GM18867 (cell line): ENCODE data around the gene CPT1B.
A peak's percentile ranks its signal among the peaks of the same experiment; 100 is the strongest.
"Not testable (repeated sequence)": the region's sequence is repeated elsewhere in the genome, so short reads cannot be mapped to it uniquely, and the experiment has no call there.

Experiments used
- ATAC-seq: cut with Tn5 transposase; IDR thresholded peaks from one replicate; pipeline ENCODE4 v1.9.1; 2021; ENCODE audit warnings: mild to moderate bottlenecking, moderate library complexity; ENCODE audit not compliant: unreplicated experiment

The CPT1B gene

GRCh38 chr22:50577987-50578775 is at the start of gene CPT1B:
Gene CPT1B, minus strand, starts transcription at chr22:50578427. Its CDS starts 512 bp downstream, at chr22:50577915.
- ATAC-seq, result no peak

- no peak for ATAC-seq
Observed at GRCh38 chr22:50626850-50627641, 48.8 kb upstream of the CPT1B start.

GRCh38 chr22:50626314-50626849 is 48.2 kb upstream of the CPT1B start:
- no peak for ATAC-seq

DNA sequence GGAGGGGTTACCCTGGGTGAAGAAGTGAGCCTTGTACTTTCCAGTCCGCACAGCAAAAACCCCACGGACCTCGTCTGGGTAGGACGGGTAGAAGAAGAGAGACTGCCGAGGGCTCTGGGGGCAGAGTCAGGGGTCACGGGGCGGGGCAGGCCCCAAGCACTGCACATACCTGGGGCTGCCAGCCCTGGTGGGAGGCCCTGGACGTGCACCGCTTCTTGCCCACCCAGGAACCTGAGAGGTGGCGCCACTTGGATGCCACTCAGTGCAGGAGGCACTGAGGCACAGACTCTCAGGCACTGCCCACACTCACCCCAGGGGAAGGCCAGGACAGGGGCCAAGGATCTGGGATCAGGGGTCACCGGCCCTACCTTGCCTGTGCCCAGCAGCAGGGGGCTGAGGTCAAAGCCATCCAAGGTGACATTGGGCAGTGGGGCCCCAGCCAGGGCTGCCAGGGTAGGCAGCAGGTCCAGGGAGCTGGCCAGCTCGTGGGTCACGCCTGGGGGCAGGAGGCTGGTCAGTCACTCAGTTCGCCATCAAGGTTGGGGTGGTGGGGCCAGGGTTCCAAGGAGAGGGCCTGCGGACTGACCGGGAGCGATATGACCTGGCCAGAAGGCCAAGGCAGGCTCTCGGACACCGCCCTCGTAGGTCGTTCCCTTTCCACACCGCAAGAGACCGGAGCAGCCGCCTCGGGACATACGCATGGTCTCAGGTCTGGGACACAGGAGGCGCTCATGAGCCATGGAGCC is 47.5 kb upstream of the CPT1B start:
- no peak for ATAC-seq

DNA sequence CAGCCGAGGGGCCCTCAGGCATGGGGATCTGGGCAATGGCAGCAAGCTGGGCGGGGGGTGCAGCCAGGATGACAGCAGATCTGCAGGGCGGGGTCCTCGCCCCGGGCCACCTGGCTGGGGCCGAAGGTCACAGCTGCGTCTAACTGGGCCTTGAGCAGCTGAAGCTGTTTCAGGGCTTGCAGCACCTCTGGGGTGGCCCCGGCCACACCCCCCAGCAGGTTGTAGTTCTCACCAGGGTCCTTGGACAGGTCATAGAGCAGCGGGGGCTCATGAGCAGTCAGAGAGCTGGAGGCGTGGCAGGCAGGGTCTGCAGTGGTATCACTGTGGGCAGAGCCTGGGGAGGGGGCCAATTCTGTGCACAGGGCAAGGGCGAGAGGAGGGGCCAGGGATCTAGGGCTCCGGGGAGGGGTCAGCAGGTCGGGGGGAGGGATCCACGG is 46.9 kb upstream of the CPT1B start:
- ATAC-seq, result no peak

DNA sequence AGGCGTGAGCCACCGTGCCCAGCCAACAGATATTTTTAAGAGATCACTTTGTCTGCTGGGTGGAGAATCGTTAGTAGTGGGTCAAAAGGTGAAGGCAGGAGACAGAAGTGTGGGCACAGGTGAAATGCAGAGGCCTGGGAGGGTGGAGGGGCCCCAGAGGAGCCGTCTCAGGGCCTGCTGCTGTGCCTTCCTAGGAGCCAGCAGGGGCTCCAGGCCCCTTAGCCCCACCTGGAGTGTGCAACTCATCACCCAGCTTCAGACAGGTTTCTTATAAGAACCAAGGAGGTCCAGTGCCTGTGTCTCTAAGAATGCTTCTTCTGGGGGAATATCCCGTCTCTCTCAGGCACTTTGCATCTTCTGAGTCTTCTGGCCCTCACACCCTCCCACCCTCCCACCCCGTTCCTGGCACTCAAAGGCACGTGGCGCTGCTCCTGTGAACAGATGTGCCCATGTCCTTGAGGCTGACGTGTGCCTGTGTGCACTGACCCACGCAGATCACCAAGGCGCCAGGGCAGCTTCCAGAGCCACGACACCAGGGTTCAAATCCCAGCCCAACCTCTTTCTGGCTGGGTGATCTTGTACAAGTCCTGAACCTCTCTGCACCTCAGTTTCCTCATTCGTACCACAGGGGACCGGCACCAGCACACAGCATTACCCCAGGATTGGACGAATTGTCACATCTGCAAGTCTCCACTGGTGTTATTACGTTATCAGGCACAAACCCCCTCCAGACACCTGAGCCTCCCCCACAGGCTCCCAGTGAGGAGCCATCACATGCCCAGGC is 46.3 kb upstream of the CPT1B start:
- no peak for ATAC-seq

GRCh38 chr22:50622723-50623327 is 44.6 kb upstream of the CPT1B start:
- no peak for ATAC-seq

DNA sequence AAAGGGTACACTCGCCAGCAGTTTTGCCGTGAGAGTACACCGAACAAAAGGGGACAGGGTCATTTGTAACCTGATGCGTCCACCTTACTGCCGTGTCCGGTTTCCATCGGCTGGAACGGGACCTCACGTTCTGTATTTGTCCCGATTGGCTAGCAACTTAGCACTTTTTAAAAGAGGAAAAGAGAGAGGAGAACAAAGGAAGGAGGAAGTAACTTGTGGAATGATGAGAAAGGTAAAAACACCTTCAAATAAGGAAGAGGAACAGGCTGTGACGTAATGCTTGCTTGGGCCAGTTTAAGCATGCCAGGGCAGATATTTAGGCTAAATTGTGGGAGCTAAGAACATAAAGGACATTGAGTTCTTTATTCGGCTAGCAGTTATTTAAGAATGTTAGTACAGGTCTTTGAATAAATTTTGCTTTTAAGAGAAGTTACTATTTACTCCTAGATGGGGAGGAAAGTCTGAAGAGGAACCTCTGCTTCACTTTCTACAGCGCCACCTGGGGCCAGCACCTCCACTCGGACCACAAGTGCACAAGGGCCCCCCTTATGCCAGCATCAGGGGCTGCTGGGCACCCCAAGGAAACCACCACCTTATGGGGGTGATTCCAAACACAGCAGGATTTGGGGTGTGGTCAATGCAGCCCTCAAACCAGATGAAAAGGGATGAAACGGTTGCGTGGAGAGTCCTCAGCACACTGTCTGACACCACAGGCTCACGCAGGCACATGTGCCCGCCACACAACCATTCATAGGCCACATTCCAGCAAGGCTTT is 43.9 kb upstream of the CPT1B start:
- ATAC-seq, result no peak

DNA sequence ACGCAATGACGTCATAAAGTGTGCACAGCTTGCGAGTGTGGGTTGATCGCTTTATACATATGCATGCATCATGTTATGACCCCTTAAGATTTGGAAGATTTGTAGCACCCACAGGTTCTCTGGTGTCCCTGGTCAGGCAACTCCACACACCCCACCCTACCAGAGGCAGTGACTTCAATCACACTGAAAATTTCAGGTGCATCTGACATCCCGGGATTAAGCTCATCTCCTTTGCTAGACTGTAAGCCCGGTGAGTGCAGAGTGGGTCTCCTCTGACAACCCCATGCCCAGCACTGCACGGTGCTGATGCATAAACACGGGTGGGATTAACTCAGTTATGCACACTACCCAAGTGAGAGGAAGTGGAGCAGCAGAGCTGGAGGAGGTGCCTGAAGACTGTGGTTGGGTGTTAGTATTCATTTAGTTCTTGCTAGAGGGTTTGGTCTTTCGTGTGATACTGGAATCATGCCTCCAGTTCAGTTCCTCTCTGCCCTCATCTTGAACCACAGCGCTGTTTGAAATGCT is 43.2 kb upstream of the CPT1B start:
- peak; percentile 46 for ATAC-seq

DNA sequence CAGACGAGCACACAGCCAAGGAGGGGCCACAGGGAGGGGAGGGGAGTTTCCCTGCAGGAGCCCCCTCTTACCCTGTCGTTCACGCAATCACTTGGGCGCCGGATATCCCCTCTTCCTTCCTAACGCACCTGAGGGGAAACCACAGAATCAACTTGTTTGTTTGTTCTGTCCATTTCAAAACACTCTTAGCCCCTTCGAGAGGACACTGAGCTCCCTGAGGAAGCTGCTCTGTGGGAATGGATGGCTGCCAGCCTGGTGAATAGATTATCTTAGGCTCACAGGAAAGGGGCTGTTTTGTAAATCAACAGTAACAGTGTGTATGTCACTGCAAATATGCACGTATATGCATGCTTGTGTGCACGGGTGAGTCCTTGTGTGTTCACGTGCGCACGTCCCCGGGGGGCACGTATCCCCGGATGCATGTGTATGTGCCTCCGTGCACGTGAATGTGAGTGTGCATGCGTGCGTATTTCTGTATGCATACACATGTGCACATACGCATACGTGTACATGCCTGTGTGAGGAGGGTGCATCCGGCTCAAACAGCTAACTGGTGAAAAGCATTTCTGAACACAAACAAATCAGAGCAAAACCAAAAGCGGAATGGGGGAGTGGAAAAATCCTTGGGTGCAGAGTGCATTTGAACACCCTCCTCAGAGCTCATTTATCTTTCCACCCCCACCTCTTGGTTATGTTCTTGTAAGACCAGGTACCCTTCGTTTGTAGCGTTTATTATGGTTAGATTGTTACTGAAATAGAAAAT is 42.5 kb upstream of the CPT1B start:
- peak; percentile 55 for ATAC-seq

GRCh38 chr22:50614296-50614695 is 36.1 kb upstream of the CPT1B start:
- not testable (repeated sequence) for ATAC-seq

GRCh38 chr22:50613291-50613981 is 35.2 kb upstream of the CPT1B start:
- no peak for ATAC-seq

- ATAC-seq, result no peak
Observed at GRCh38 chr22:50612528-50613221, 34.4 kb upstream of the CPT1B start.

GRCh38 chr22:50612168-50612527 is 33.9 kb upstream of the CPT1B start:
- no peak for ATAC-seq

DNA sequence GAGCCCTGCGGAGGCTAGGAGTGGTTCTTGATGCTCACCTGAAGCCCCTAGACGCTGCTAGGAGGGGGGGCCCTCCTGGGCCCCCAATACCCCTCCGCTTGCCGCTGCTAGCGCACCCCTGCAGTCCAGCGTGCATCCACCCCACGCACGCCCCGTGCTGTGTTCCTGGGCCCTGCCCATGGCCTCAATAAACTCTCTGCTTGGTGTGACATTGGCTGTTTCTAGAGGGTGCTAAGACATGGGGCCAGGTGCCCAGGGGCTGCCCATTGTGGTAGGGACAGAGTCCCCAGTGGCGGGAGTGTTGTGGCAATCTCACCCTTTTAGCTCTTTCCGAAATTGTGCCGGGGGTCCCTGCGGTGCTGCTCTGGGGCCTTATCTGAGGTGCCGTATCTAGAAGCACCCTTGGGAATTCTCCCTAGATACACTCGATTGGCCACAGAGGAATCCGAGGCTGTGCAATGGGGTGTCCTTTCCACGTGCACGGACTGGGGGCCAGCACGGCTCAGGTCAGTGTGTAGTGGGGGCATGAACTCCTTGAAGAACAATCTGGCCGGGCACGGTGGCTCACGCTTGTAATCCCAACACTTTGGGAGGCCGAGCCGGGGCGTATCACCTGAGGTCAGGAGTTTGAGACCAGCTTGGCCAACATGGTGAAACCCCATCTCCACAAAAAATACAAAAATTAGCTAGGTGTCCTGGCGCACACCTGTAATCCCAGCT is 33.3 kb upstream of the CPT1B start:
- no peak for ATAC-seq

- no peak for ATAC-seq
Observed at GRCh38 chr22:50610581-50610980, 32.4 kb upstream of the CPT1B start.
